HEK293T (cell line): ENCODE results near the gene OXSR1.

Experiments
- BHLHE40 ChIP-seq: fragments of 450-650 bp; IDR thresholded peaks from 2 replicates; pipeline ENCODE4 v1.6.1; 2016; ENCODE audit warnings: mild to moderate bottlenecking, moderate library complexity, borderline replicate concordance
- ELF4 ChIP-seq: fragments of 450-650 bp; IDR thresholded peaks from 2 replicates; pipeline ENCODE4 v1.6.1; 2017; ENCODE audit warnings: antibody characterized with exemption
- FOXM1 ChIP-seq: fragments of 450-650 bp; IDR thresholded peaks from 2 replicates; pipeline ENCODE4 v1.6.1; 2017; ENCODE audit warnings: mild to moderate bottlenecking, borderline replicate concordance
- L3MBTL2 ChIP-seq: fragments of 450-650 bp; conservative IDR thresholded peaks from 2 replicates; pipeline ENCODE4 v1.6.1; 2016; ENCODE audit warnings: mild to moderate bottlenecking
- NFRKB ChIP-seq: fragments of 450-650 bp; IDR thresholded peaks from 2 replicates; pipeline ENCODE4 v1.6.1; 2016; ENCODE audit warnings: mild to moderate bottlenecking, moderate library complexity
- SP1 ChIP-seq: fragments of 450-650 bp; IDR thresholded peaks from 2 replicates; pipeline ENCODE4 v1.6.1; 2017
- SUZ12 ChIP-seq: fragments of 450-650 bp; IDR thresholded peaks from 2 replicates; pipeline ENCODE4 v1.6.1; 2016; ENCODE audit warnings: mild to moderate bottlenecking

DNA sequence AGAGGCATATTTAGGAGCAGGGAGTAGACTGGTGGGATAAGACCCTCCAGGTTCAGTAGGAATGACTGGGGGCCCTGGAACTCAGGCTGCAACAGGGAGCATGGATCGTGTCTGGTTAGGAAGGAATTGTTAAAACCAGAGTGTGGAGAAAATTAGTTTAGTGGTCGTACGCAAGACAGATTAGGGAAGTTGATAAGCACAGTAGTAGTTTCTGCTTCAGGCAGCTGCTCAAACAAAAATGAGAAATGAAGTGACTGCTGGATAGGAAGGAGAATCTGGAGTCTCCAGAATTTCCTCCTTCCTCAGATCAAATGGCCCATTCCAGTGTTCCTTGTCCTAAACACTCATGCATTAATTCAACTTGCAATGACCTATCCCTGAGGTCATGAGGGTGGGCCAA lies 15.6 kb upstream of the OXSR1 start:
- TF ChIP-seq SP1 (no peak), SUZ12 (no peak), NFRKB (no peak), ELF4 (no peak), L3MBTL2 (no peak), FOXM1 (no peak), BHLHE40 (no peak)
